ENCODE measurements around the gene WDR7. TPM values are rescaled to one million over a fixed set of nuclear protein-coding genes. Genes with fewer than 3 reads are reported as not detected.

Gene WDR7
- total RNA-seq, 1 donor from 2014 or later = 8.2 TPM

GRCh38 chr18:57060814-57061213, 409.7 kb downstream of the WDR7 start:
- TF ChIP-seq CTCF (conservative IDR thresholded peaks at IDR 0.05; ENCODE audit: low read depth, low read length) = no peak
- H3K4me3 ChIP-seq (ENCODE audit: low read depth, low read length) = no peak overlapping the region
- no peak for DNase-seq (ENCODE audit: low read depth)

GRCh38 chr18:57062178-57062577, 411.0 kb downstream of the WDR7 start:
- no peak for TF ChIP-seq CTCF (conservative IDR thresholded peaks at IDR 0.05; ENCODE audit: low read depth, low read length)
- H3K4me3 ChIP-seq (ENCODE audit: low read depth, low read length) = no peak overlapping the region
- DNase-seq (ENCODE audit: low read depth) = no peak

- TF ChIP-seq CTCF (conservative IDR thresholded peaks at IDR 0.05; ENCODE audit: low read depth, low read length) = no peak
- DNase-seq (ENCODE audit: low read depth) = no peak
Observed at GRCh38 chr18:57062844-57063243, 411.7 kb downstream of the WDR7 start.

GRCh38 chr18:57063601-57064103, 412.5 kb downstream of the WDR7 start:
- H3K4me3 ChIP-seq (ENCODE audit: low read depth, low read length) = no peak overlapping the region
- DNase-seq (ENCODE audit: low read depth) = no peak
- TF ChIP-seq CTCF (conservative IDR thresholded peaks at IDR 0.05; ENCODE audit: low read depth, low read length) = no peak

More at GRCh38 chr18:57062844-57063243, 411.7 kb downstream of the WDR7 start:
- H3K4me3 ChIP-seq (ENCODE audit: low read depth, low read length) = no peak overlapping the region

- no peak for TF ChIP-seq CTCF (conservative IDR thresholded peaks at IDR 0.05; ENCODE audit: low read depth, low read length)
- no peak overlapping the region for H3K4me3 ChIP-seq (ENCODE audit: low read depth, low read length)
- no peak for DNase-seq (ENCODE audit: low read depth)
Observed at GRCh38 chr18:57073501-57074187, 422.5 kb downstream of the WDR7 start.

GRCh38 chr18:57075716-57076400, 424.7 kb downstream of the WDR7 start:
- no peak for TF ChIP-seq CTCF (conservative IDR thresholded peaks at IDR 0.05; ENCODE audit: low read depth, low read length)
- no peak overlapping the region for H3K4me3 ChIP-seq (ENCODE audit: low read depth, low read length)
- no peak for DNase-seq (ENCODE audit: low read depth)
